ENCODE results near the gene RPS6KA1. TPM values are rescaled to one million over a fixed set of nuclear protein-coding genes. Genes with fewer than 3 reads are reported as not detected.

The RPS6KA1 gene
- polyA plus RNA-seq, 3 donors = 116 to 189 (median 188) TPM

GRCh38 chr1:26530895-26531598, 1.5 kb downstream of the RPS6KA1 start:
- no peak overlapping the region for H3K27ac Mint-ChIP-seq
- Histone ChIP-seq H2AFZ (ENCODE audit: insufficient read depth, low read depth, low read length, poor library complexity, severe bottlenecking) (peak overlapping the region; percentile 86), H3K27me3 (ENCODE audit: control insufficient read depth in 2 of 2, insufficient read depth in 2 of 2, low read length in 2 of 2) (no peaks in the 10 kb centered on the region), H3K27ac (ENCODE audit: low read depth in 1 of 2, low read length in 2 of 2) (peak overlapping the region in 1 of 2 donors; percentile 22), H3K4me2 (replicated peaks; ENCODE audit: extremely low read depth, low read length, poor library complexity, severe bottlenecking) (peak overlapping the region; percentile 95), H4K20me1 (ENCODE audit: insufficient read depth, low read length) (peaks cover 4% of the 10 kb centered on the region), H3K79me2 (ENCODE audit: insufficient read depth, low read length) (peaks cover 7% of the 10 kb centered on the region), H3K9ac (ENCODE audit: insufficient read depth, low read length, poor library complexity, severe bottlenecking) (peak overlapping the region; percentile 73), H3K9me3 (replicated peaks in 1 of 2; ENCODE audit: control insufficient read depth in 1 of 2, insufficient read depth in 1 of 2, low read length in 2 of 2) (no peaks in the 10 kb centered on the region), H3K4me1 (ENCODE audit: control insufficient read depth in 1 of 2, insufficient read depth in 2 of 2, low read length in 2 of 2) (peaks cover 20 to 30% of the 10 kb centered on the region in 2 donors), H3K36me3 (replicated peaks in 1 of 2; ENCODE audit: control insufficient read depth in 1 of 2, insufficient read depth in 2 of 2, low read length in 2 of 2) (no peaks in the 10 kb centered on the region), H3K4me3 (replicated peaks in 1 of 3; ENCODE audit: low read depth in 2 of 3, low read length in 3 of 3) (peak overlapping the region in 1 of 3 experiments; percentile 84)
- peak in 2 of 3 donors; percentile 49 to 72 for DNase-seq
- peak; percentile 20 for TF ChIP-seq CTCF (IDR thresholded peaks at IDR 0.05)
- WGBS (ENCODE audit: insufficient coverage) = 23% methylated on average over 5 of the region's 9 CpGs
- H3K4me3 Mint-ChIP-seq = peak overlapping the region; percentile 83 to 91
- intact Hi-C loops (cut with micrococcal nuclease) = no loop called here
- H3K4me1 Mint-ChIP-seq = peaks cover 31% of the 10 kb centered on the region
- H3K36me3 Mint-ChIP-seq = no peaks in the 10 kb centered on the region
- H3K27me3 Mint-ChIP-seq (ENCODE audit: low read depth in 3 of 3) = peaks cover 0 to 5% (median 4%) of the 10 kb centered on the region in 3 donors
- H3K9me3 Mint-ChIP-seq = peaks cover 0 to 3% (median 0%) of the 10 kb centered on the region in 7 donors

- H3K4me3 ChIP-seq (replicated peaks in 1 of 3; ENCODE audit: low read depth in 2 of 3, low read length in 3 of 3) = no peak overlapping the region
- H3K9me3 ChIP-seq (replicated peaks in 1 of 2; ENCODE audit: control insufficient read depth in 1 of 2, insufficient read depth in 1 of 2, low read length in 2 of 2) = no peaks in the 10 kb centered on the region
- H3K36me3 ChIP-seq (replicated peaks in 1 of 2; ENCODE audit: control insufficient read depth in 1 of 2, insufficient read depth in 2 of 2, low read length in 2 of 2) = no peaks in the 10 kb centered on the region
- H3K9me3 Mint-ChIP-seq = peaks cover 0 to 3% (median 0%) of the 10 kb centered on the region in 7 donors
- no peak for TF ChIP-seq CTCF (IDR thresholded peaks at IDR 0.05)
- H2AFZ ChIP-seq (ENCODE audit: insufficient read depth, low read depth, low read length, poor library complexity, severe bottlenecking) = no peak overlapping the region
- no peaks in the 10 kb centered on the region for H3K27me3 ChIP-seq (ENCODE audit: control insufficient read depth in 2 of 2, insufficient read depth in 2 of 2, low read length in 2 of 2)
- peaks cover 31% of the 10 kb centered on the region for H3K4me1 Mint-ChIP-seq
- no peak overlapping the region for H3K4me3 Mint-ChIP-seq
- WGBS (ENCODE audit: insufficient coverage) = 94% methylated on average over 12 of the region's 12 CpGs
- peaks cover 20 to 30% of the 10 kb centered on the region in 2 donors for H3K4me1 ChIP-seq (ENCODE audit: control insufficient read depth in 1 of 2, insufficient read depth in 2 of 2, low read length in 2 of 2)
- peaks cover 4% of the 10 kb centered on the region for H4K20me1 ChIP-seq (ENCODE audit: insufficient read depth, low read length)
- H3K27ac Mint-ChIP-seq = no peak overlapping the region
- peak overlapping the region; percentile 95 for H3K4me2 ChIP-seq (replicated peaks; ENCODE audit: extremely low read depth, low read length, poor library complexity, severe bottlenecking)
- H3K79me2 ChIP-seq (ENCODE audit: insufficient read depth, low read length) = peaks cover 7% of the 10 kb centered on the region
- no peak overlapping the region for H3K9ac ChIP-seq (ENCODE audit: insufficient read depth, low read length, poor library complexity, severe bottlenecking)
- peaks cover 0 to 5% (median 4%) of the 10 kb centered on the region in 3 donors for H3K27me3 Mint-ChIP-seq (ENCODE audit: low read depth in 3 of 3)
- intact Hi-C loops (cut with micrococcal nuclease) = no loop called here
- no peaks in the 10 kb centered on the region for H3K36me3 Mint-ChIP-seq
- DNase-seq = no peak
- no peak overlapping the region for H3K27ac ChIP-seq (ENCODE audit: low read depth in 1 of 2, low read length in 2 of 2)
Measured at GRCh38 chr1:26531651-26532131, 2.1 kb downstream of the RPS6KA1 start.

All from CD14-positive monocyte (primary cell).